ENCODE measurements around the gene MCTP1. TPM values are rescaled to one million over a fixed set of nuclear protein-coding genes. Genes with fewer than 3 reads are reported as not detected.
"Not testable (repeated sequence)": the region's sequence is repeated elsewhere in the genome, so short reads cannot be mapped to it uniquely, and the experiment has no call there.

MCTP1 gene
- total RNA-seq, 1 donor from 2014 or later: 11.5 TPM

- intact Hi-C loops (cut with DNase I): no loop called here
- DNase-seq (ENCODE audit: low spot score): no peak
Measured at GRCh38 chr5:95009812-95010211, 275.1 kb downstream of the MCTP1 start.

GRCh38 chr5:95007921-95008597 is 276.8 kb downstream of the MCTP1 start:
- DNase-seq (ENCODE audit: low spot score): no peak
- intact Hi-C loops (cut with DNase I): no loop called here

GRCh38 chr5:95005811-95006210 is 279.1 kb downstream of the MCTP1 start:
- intact Hi-C loops (cut with DNase I): no loop called here
- DNase-seq (ENCODE audit: low spot score): no peak

GRCh38 chr5:94998670-94999069 is 286.2 kb downstream of the MCTP1 start:
- intact Hi-C loops (cut with DNase I): no loop called here
- no peak for DNase-seq (ENCODE audit: low spot score)

- DNase-seq (ENCODE audit: low spot score); intact Hi-C loops (cut with DNase I): not testable (repeated sequence)
Measured at GRCh38 chr5:94994537-94994936, 290.4 kb downstream of the MCTP1 start.

GRCh38 chr5:94993491-94993890 is 291.4 kb downstream of the MCTP1 start:
- intact Hi-C loops (cut with DNase I): no loop called here
- DNase-seq (ENCODE audit: low spot score): no peak

GRCh38 chr5:94992325-94992724 is 292.6 kb downstream of the MCTP1 start:
- intact Hi-C loops (cut with DNase I): no loop called here
- DNase-seq (ENCODE audit: low spot score): no peak

- intact Hi-C loops (cut with DNase I): no loop called here
- no peak for DNase-seq (ENCODE audit: low spot score)
Measured at GRCh38 chr5:94983861-94984535, 300.9 kb downstream of the MCTP1 start.

- intact Hi-C loops (cut with DNase I): no loop called here
- DNase-seq (ENCODE audit: low spot score): no peak
Measured at GRCh38 chr5:94977437-94977836, 307.5 kb downstream of the MCTP1 start.

- no peak for DNase-seq (ENCODE audit: low spot score)
- intact Hi-C loops (cut with DNase I): no loop called here
Measured at GRCh38 chr5:94976853-94977252, 308.0 kb downstream of the MCTP1 start.

- DNase-seq (ENCODE audit: low spot score): no peak
- intact Hi-C loops (cut with DNase I): no loop called here
Measured at GRCh38 chr5:94972268-94972667, 312.6 kb downstream of the MCTP1 start.

GRCh38 chr5:94969174-94969573 is 315.7 kb downstream of the MCTP1 start:
- intact Hi-C loops (cut with DNase I): loop anchor here (2.0 to 5.0 kb wide), 2 partner anchors 270 to 293 kb away; no protein-coding TSS in a partner anchor

GRCh38 chr5:94968507-94969095 is 316.3 kb downstream of the MCTP1 start:
- intact Hi-C loops (cut with DNase I): loop anchor here (2.0 to 5.0 kb wide), 2 partner anchors 270 to 294 kb away; no protein-coding TSS in a partner anchor
- no peak for DNase-seq (ENCODE audit: low spot score)

More at GRCh38 chr5:94969174-94969573, 315.7 kb downstream of the MCTP1 start:
- DNase-seq (ENCODE audit: low spot score): no peak

- no peak for DNase-seq (ENCODE audit: low spot score)
- intact Hi-C loops (cut with DNase I): loop anchor here (5.0 kb wide), 1 partner anchor 295 kb away; no protein-coding TSS in a partner anchor
Measured at GRCh38 chr5:94967525-94967924, 317.4 kb downstream of the MCTP1 start.

- DNase-seq (ENCODE audit: low spot score); intact Hi-C loops (cut with DNase I): not testable (repeated sequence)
Measured at GRCh38 chr5:94959279-94959678, 325.6 kb downstream of the MCTP1 start.

GRCh38 chr5:94945656-94946055 is 339.2 kb downstream of the MCTP1 start:
- DNase-seq (ENCODE audit: low spot score): no peak
- intact Hi-C loops (cut with DNase I): no loop called here

GRCh38 chr5:94944160-94944559 is 340.7 kb downstream of the MCTP1 start:
- intact Hi-C loops (cut with DNase I): no loop called here
- DNase-seq (ENCODE audit: low spot score): no peak

GRCh38 chr5:94941122-94941755 is 343.7 kb downstream of the MCTP1 start:
- intact Hi-C loops (cut with DNase I): no loop called here
- no peak for DNase-seq (ENCODE audit: low spot score)

- intact Hi-C loops (cut with DNase I): no loop called here
- DNase-seq (ENCODE audit: low spot score): no peak
Measured at GRCh38 chr5:94932259-94932658, 352.6 kb downstream of the MCTP1 start.

GRCh38 chr5:94928891-94929290 is 356.0 kb downstream of the MCTP1 start:
- no peak for DNase-seq (ENCODE audit: low spot score)
- intact Hi-C loops (cut with DNase I): no loop called here

Data from cardiac septum (tissue), 1 donor.